AG08395 (cell line): ENCODE measurements around the gene EIF4G1.
A peak's percentile ranks its signal among the peaks of the same experiment; 100 is the strongest.

ENCODE experiments used
- DNase-seq: peaks from one replicate; pipeline ENCODE4 v3.0.0; 2012; ENCODE audit warnings: mixed read lengths, low spot score

EIF4G1 gene

GRCh38 chr3:184307915-184308314 is 6.5 kb upstream of the EIF4G1 start:
- DNase-seq: no peak

GRCh38 chr3:184308744-184309143 is 5.7 kb upstream of the EIF4G1 start:
- no peak for DNase-seq

GRCh38 chr3:184311633-184312032 is 2.8 kb upstream of the EIF4G1 start:
- no peak for DNase-seq

- DNase-seq: peak; percentile 85
These were observed 515 bp downstream of the EIF4G1 start for GRCh38 chr3:184314700-184315542.

GRCh38 chr3:184315543-184315867 is 1.1 kb downstream of the EIF4G1 start:
- DNase-seq: no peak

GRCh38 chr3:184315871-184316661 is 1.7 kb downstream of the EIF4G1 start:
- DNase-seq: no peak

GRCh38 chr3:184316792-184317191 is 2.4 kb downstream of the EIF4G1 start:
- no peak for DNase-seq

GRCh38 chr3:184317201-184317600 is 2.8 kb downstream of the EIF4G1 start:
- no peak for DNase-seq

- DNase-seq: peak; percentile 99
These were observed 5.7 kb downstream of the EIF4G1 start for GRCh38 chr3:184320104-184320445.

GRCh38 chr3:184321666-184322065 is 7.3 kb downstream of the EIF4G1 start:
- no peak for DNase-seq

GRCh38 chr3:184322731-184323487 is 8.5 kb downstream of the EIF4G1 start:
- DNase-seq: no peak

- no peak for DNase-seq
These were observed 9.3 kb downstream of the EIF4G1 start for GRCh38 chr3:184323696-184324095.

- DNase-seq: no peak
These were observed 10.9 kb downstream of the EIF4G1 start for GRCh38 chr3:184325269-184325668.

GRCh38 chr3:184325715-184326369 is 11.4 kb downstream of the EIF4G1 start:
- DNase-seq: no peak

- DNase-seq: no peak
These were observed 12.8 kb downstream of the EIF4G1 start for GRCh38 chr3:184327171-184327570.

GRCh38 chr3:184328516-184328915 is 14.1 kb downstream of the EIF4G1 start:
- DNase-seq: no peak

GRCh38 chr3:184332370-184333090 is 18.1 kb downstream of the EIF4G1 start:
- DNase-seq: peak; percentile 71

GRCh38 chr3:184333190-184333589 is 18.8 kb downstream of the EIF4G1 start:
- no peak for DNase-seq

- no peak for DNase-seq
These were observed 19.3 kb downstream of the EIF4G1 start for GRCh38 chr3:184333700-184334099.

GRCh38 chr3:184334470-184335158 is 20.2 kb downstream of the EIF4G1 start:
- DNase-seq: peak; percentile 63

- DNase-seq: no peak
These were observed 20.9 kb downstream of the EIF4G1 start for GRCh38 chr3:184335291-184335660.
